Endothelial cell of umbilical vein (primary cell): ENCODE results near the gene ASAP2. TPM values are rescaled to one million over a fixed set of nuclear protein-coding genes. Genes with fewer than 3 reads are reported as not detected.
A peak's percentile ranks its signal among the peaks of the same experiment; 100 is the strongest.

Experiments used
- BruUV-seq: library from RNA; stranded (reverse); fragments of 400-500 nt; replicated peaks from 2 replicates; lab custom pipeline; 2021; lab: Mats Ljungman, UMichigan
- CTCF ChIA-PET: fragments of 300-600, 350-600 bp; sonication (Branson Sonifier 250); formaldehyde crosslinking; loops from one replicate; lab custom pipeline; 2021; ENCODE audit warnings: antibody characterized with exemption, inconsistent platforms; lab: Charles Lee
- POLR2A ChIA-PET: fragments of 300-600, 350-600 bp; sonication (Branson Sonifier 250); formaldehyde crosslinking; loops from one replicate; lab custom pipeline; 2021; ENCODE audit warnings: antibody characterized with exemption, inconsistent platforms; lab: Charles Lee
- DNase-seq: peaks from one replicate; pipeline ENCODE4 v3.0.0-alpha.2; 2011; ENCODE audit warnings: low read depth, low spot score
- FAIRE-seq: peaks from 2 replicates; lab custom pipeline; 2011; peaks lifted over from hg19 to GRCh38; lab: Jason Lieb, UNC
- H2AFZ ChIP-seq: 2 replicates; pipeline ENCODE4 v1.6.0; 2012; ENCODE audit warnings: low read depth, low read length, control low read depth, inconsistent platforms
- H3K27ac ChIP-seq: 2 replicates; pipeline ENCODE4 v1.5.1; 2011; ENCODE audit warnings: low read depth, mild to moderate bottlenecking, control low read depth, low read length, moderate library complexity; ENCODE audit not compliant: insufficient read depth
- H3K27me3 ChIP-seq, 2 experiments: 2 replicates each; pipeline versions ENCODE4 v1.6.0 to v1.6.1; 2011; ENCODE audit warnings: low read length in 2 of 2, mixed read lengths in 1 of 2; ENCODE audit not compliant: control insufficient read depth in 2 of 2, insufficient read depth in 2 of 2
- H3K36me3 ChIP-seq, 2 experiments: 2 replicates in 1 of 2; 3 replicates in 1 of 2; pipeline ENCODE4 v1.5.1; 2011; ENCODE audit warnings: low read length in 2 of 2, mild to moderate bottlenecking in 1 of 2, moderate library complexity in 1 of 2; ENCODE audit not compliant: control insufficient read depth in 2 of 2, insufficient read depth in 2 of 2; ENCODE audit errors: extremely low read depth in 1 of 2
- H3K4me1 ChIP-seq: 3 replicates; pipeline ENCODE4 v1.5.1; 2011; ENCODE audit warnings: mild to moderate bottlenecking, low read length; ENCODE audit not compliant: control insufficient read depth, insufficient read depth; ENCODE audit errors: extremely low read depth
- H3K4me2 ChIP-seq: 2 replicates; pipeline ENCODE4 v1.6.1; 2011; ENCODE audit warnings: low read length, control low read depth, mixed read lengths; ENCODE audit not compliant: insufficient read depth
- H3K4me3 ChIP-seq, 3 experiments: fragments of 200-600 bp in 1 of 3; sonication (generic), shearing (Covaris generic) in 1 of 3; replicated peaks in 1 of 3; 2 replicates each; pipeline ENCODE4 v1.5.1; 2011 to 2016; ENCODE audit warnings: control low read depth in 3 of 3, low read length in 3 of 3, mild to moderate bottlenecking in 2 of 3, inconsistent platforms in 1 of 3, low read depth in 1 of 3, moderate library complexity in 1 of 3; ENCODE audit not compliant: insufficient read depth in 1 of 3
- H3K79me2 ChIP-seq: 2 replicates; pipeline ENCODE4 v1.6.0; 2012; ENCODE audit warnings: low read length, inconsistent platforms; ENCODE audit not compliant: control insufficient read depth, insufficient read depth
- H3K9ac ChIP-seq: replicated peaks from 2 replicates; pipeline ENCODE3; 2011; ENCODE audit warnings: low read length, control low read depth; ENCODE audit not compliant: insufficient read depth; ENCODE audit errors: extremely low read depth
- H3K9me1 ChIP-seq: replicated peaks from 3 replicates; pipeline ENCODE4 v1.6.0; 2011; ENCODE audit warnings: mild to moderate bottlenecking, low read length; ENCODE audit not compliant: control insufficient read depth, insufficient read depth; ENCODE audit errors: extremely low read depth
- H3K9me3 ChIP-seq: replicated peaks from 2 replicates; pipeline ENCODE4 v1.5.1; 2012; ENCODE audit warnings: low read length, inconsistent platforms; ENCODE audit not compliant: control insufficient read depth, insufficient read depth
- H4K20me1 ChIP-seq: replicated peaks from 2 replicates; pipeline ENCODE3; 2011; ENCODE audit warnings: mild to moderate bottlenecking, low read length; ENCODE audit not compliant: control insufficient read depth, insufficient read depth; ENCODE audit errors: extremely low read depth
- CTCF ChIP-seq, 2 donors: IDR thresholded peaks; 1 replicate in 1 of 2; 2 replicates in 1 of 2; pipeline ENCODE4 v1.5.1; 2011; ENCODE audit warnings: low read length in 2 of 2, mild to moderate bottlenecking in 2 of 2, moderate library complexity in 2 of 2, control low read depth in 1 of 2, inconsistent platforms in 1 of 2, low read depth in 1 of 2; ENCODE audit not compliant: insufficient read depth in 1 of 2; ENCODE audit errors: extremely low read depth in 1 of 2
- EZH2 ChIP-seq: IDR thresholded peaks from 2 replicates; pipeline ENCODE4 v1.6.1; 2012; ENCODE audit warnings: borderline replicate concordance, low read depth, mild to moderate bottlenecking, moderate library complexity, low read length, inconsistent platforms; ENCODE audit not compliant: severe bottlenecking
- FOS ChIP-seq: IDR thresholded peaks from 2 replicates; pipeline ENCODE4 v1.6.1; 2011; ENCODE audit warnings: mild to moderate bottlenecking, low read length, moderate library complexity, borderline replicate concordance; ENCODE audit not compliant: insufficient read depth
- GATA2 ChIP-seq: IDR thresholded peaks from 2 replicates; pipeline ENCODE4 v1.7.0; 2011; ENCODE audit warnings: low read depth, mild to moderate bottlenecking, moderate library complexity, mixed read lengths, low read length; ENCODE audit not compliant: insufficient read length, insufficient read depth
- JUN ChIP-seq: IDR thresholded peaks from 2 replicates; pipeline ENCODE4 v1.6.1; 2011; ENCODE audit warnings: borderline replicate concordance, low read depth; ENCODE audit not compliant: insufficient read length, insufficient read depth
- MAX ChIP-seq: IDR thresholded peaks from 2 replicates; pipeline ENCODE4 v1.6.1; 2011; ENCODE audit not compliant: insufficient read depth, insufficient read length
- MYC ChIP-seq: IDR thresholded peaks from one replicate; pipeline ENCODE4 v1.6.1; 2011; ENCODE audit warnings: mild to moderate bottlenecking, low read depth, low read length
- POLR2A ChIP-seq: IDR thresholded peaks from 2 replicates; pipeline ENCODE4 v1.6.1; 2012; ENCODE audit warnings: low read depth, mild to moderate bottlenecking, control low read depth, low read length
- POLR2AphosphoS5 ChIP-seq: IDR thresholded peaks from 2 replicates; pipeline ENCODE4 v1.6.1; 2012; ENCODE audit warnings: low read depth, mild to moderate bottlenecking, control low read depth, low read length, moderate library complexity; ENCODE audit not compliant: insufficient read depth
- dilution Hi-C: fragments of 300-500 bp; cut with MboI; formaldehyde crosslinking; loops from one replicate; pipeline ENCODE4 v1.15.0; 2019; ENCODE audit warnings: low sequenced_read_pairs; ENCODE audit not compliant: extremely low pct_ligation_motif_present
- intact Hi-C: fragments of 100-400 bp; cut with micrococcal nuclease; formaldehyde crosslinking; loops from one replicate; pipeline ENCODE4 v1.10.0; 2022
- polyA plus RNA-seq, 4 experiments: library from polyadenylated mRNA; depleted of rRNA in 3 of 4; stranded (reverse) in 3 of 4; unstranded in 1 of 4; fragments of >200 nt; gene quantifications; 2 replicates each; pipeline versions ENCODE4 v1.2.1 to v1.2.3, GENCODE V29; 2011 to 2012; ENCODE audit warnings: missing spikeins in 1 of 4
- total RNA-seq: library from RNA; stranded (reverse); gene quantifications from 2 replicates; pipeline ENCODE4 v1.2.3, GENCODE V29; 2021

The ASAP2 gene
- total and polyA plus RNA-seq, 2 donors (not counting 3 experiments of a cell fraction or from before 2014, with no cell fraction given), result 31.1 to 79.2 TPM

GRCh38 chr2:9307535-9307934, 100.9 kb downstream of the ASAP2 start:
- DNase-seq (no peak), FAIRE-seq (peak; percentile 28)
- no peak overlapping the region for H3K9ac ChIP-seq
- H3K79me2 ChIP-seq, result peaks cover 72% of the 10 kb centered on the region
- POLR2A ChIA-PET, result no interaction called here
- H4K20me1 ChIP-seq, result peaks cover 2% of the 10 kb centered on the region
- CTCF ChIA-PET, result interaction anchor here (0.8 to 1.0 kb wide), 3 partner anchors 10 to 43 kb away, joined by 3 to 4 read pairs (median 3); no protein-coding TSS in a partner anchor
- H3K9me3 ChIP-seq, result no peaks in the 10 kb centered on the region
- no peak overlapping the region for H3K4me3 ChIP-seq
- H3K9me1 ChIP-seq, result no peaks in the 10 kb centered on the region
- no peak for TF ChIP-seq JUN
- no TSS peak for BruUV-seq
- H3K4me1 ChIP-seq, result peaks cover 16% of the 10 kb centered on the region
- intact Hi-C loops, result no loop called here
- dilution Hi-C loops, result no loop called here
- H3K36me3 ChIP-seq, result peaks cover 0 to 5% of the 10 kb centered on the region in 2 experiments
- H3K4me2 ChIP-seq, result no peak overlapping the region
- no peaks in the 10 kb centered on the region for H3K27me3 ChIP-seq
- no peak overlapping the region for H2AFZ ChIP-seq
- no peak overlapping the region for H3K27ac ChIP-seq

GRCh38 chr2:9308186-9308955, 101.8 kb downstream of the ASAP2 start:
- intact Hi-C loops, result no loop called here
- DNase-seq (no peak), FAIRE-seq (no peak)
- H3K9me1 ChIP-seq, result no peaks in the 10 kb centered on the region
- dilution Hi-C loops, result no loop called here
- peaks cover 0 to 5% of the 10 kb centered on the region in 2 experiments for H3K36me3 ChIP-seq
- H3K79me2 ChIP-seq, result peaks cover 71% of the 10 kb centered on the region
- POLR2A ChIA-PET, result no interaction called here
- H3K4me1 ChIP-seq, result peaks cover 16% of the 10 kb centered on the region
- peaks cover 2% of the 10 kb centered on the region for H4K20me1 ChIP-seq
- H3K4me2 ChIP-seq, result no peak overlapping the region
- no peaks in the 10 kb centered on the region for H3K9me3 ChIP-seq
- no peaks in the 10 kb centered on the region for H3K27me3 ChIP-seq
- BruUV-seq, result no TSS peak
- no peak overlapping the region for H3K4me3 ChIP-seq
- H2AFZ ChIP-seq, result no peak overlapping the region
- H3K27ac ChIP-seq, result no peak overlapping the region
- CTCF ChIA-PET, result interaction anchor here (2.7 kb wide), 1 partner anchor 8 kb away, joined by 8 read pairs; no protein-coding TSS in a partner anchor
- H3K9ac ChIP-seq, result no peak overlapping the region
- TF ChIP-seq JUN (no peak), CTCF (IDR thresholded peaks at IDR 0.05; ENCODE audit: extremely low read depth in 1 of 2, insufficient read depth in 1 of 2, low read depth in 1 of 2, low read length in 2 of 2) (no peak), MAX (no peak), MYC (no peak), POLR2AphosphoS5 (no peak), FOS (no peak), EZH2 (no peak), GATA2 (no peak), POLR2A (no peak)
